IgD-negative memory B cell (primary cell): ENCODE data around the gene PRKAR1A. TPM values are rescaled to one million over a fixed set of nuclear protein-coding genes. Genes with fewer than 3 reads are reported as not detected.

ENCODE experiments used
- H3K27ac Mint-ChIP-seq, 3 donors: one replicate each; pipeline ENCODE4 v1.8.0; 2020 to 2022; ENCODE audit warnings: mild to moderate bottlenecking in 3 of 3, mixed read lengths in 3 of 3, moderate library complexity in 1 of 3
- H3K27me3 Mint-ChIP-seq: one replicate; pipeline ENCODE4 v1.8.0; 2021; ENCODE audit warnings: mixed read lengths
- H3K36me3 Mint-ChIP-seq: one replicate; pipeline ENCODE4 v1.8.0; 2020; ENCODE audit warnings: mild to moderate bottlenecking, mixed read lengths
- H3K4me1 Mint-ChIP-seq, 3 donors: one replicate each; pipeline ENCODE4 v1.8.0; 2020 to 2022; ENCODE audit warnings: mixed read lengths in 3 of 3, mild to moderate bottlenecking in 1 of 3
- H3K4me3 Mint-ChIP-seq, 4 donors: one replicate each; pipeline ENCODE4 v1.8.0; 2020 to 2022; ENCODE audit warnings: mild to moderate bottlenecking in 4 of 4, mixed read lengths in 4 of 4, moderate library complexity in 3 of 4
- H3K9me3 Mint-ChIP-seq, 3 donors: one replicate each; pipeline ENCODE4 v1.8.0; 2020 to 2021; ENCODE audit warnings: mixed read lengths in 3 of 3, mild to moderate bottlenecking in 1 of 3
- polyA plus RNA-seq: library from polyadenylated mRNA; unstranded; fragments of 300-500 nt; fragmentation: Illumina TruSeq; gene quantifications from one replicate; pipeline ENCODE4 v1.2.3, GENCODE V29; 2021

Gene PRKAR1A
- polyA plus RNA-seq, 1 donor from 2014 or later, result 175 TPM

DNA sequence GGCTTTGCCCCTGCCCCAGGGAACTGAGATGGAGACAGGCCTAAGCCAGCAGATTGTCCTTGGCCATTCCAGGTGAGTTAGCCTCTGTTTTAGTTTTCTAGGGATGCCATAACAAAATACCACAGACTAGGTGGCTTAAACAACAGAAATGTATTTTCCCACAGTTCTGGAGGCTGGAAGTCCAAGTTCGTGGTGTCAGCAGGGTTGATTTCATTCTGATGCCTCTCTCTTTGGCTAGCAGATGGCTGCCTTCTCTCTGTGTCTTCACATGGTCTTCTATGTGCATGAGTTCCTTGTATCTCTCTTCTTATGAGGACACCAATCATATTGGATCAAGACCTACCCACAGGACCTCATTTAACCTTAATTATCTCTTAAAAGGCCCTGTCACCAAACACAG lies 76.1 kb downstream of the PRKAR1A start:
- H3K4me1 Mint-ChIP-seq, result no peaks in the 10 kb centered on the region
- no peak overlapping the region for H3K4me3 Mint-ChIP-seq
- no peak overlapping the region for H3K27ac Mint-ChIP-seq
- H3K27me3 Mint-ChIP-seq, result peaks cover 13% of the 10 kb centered on the region
- H3K36me3 Mint-ChIP-seq, result peaks cover 3% of the 10 kb centered on the region
- peaks cover 0 to 9% (median 1%) of the 10 kb centered on the region in 3 donors for H3K9me3 Mint-ChIP-seq

DNA sequence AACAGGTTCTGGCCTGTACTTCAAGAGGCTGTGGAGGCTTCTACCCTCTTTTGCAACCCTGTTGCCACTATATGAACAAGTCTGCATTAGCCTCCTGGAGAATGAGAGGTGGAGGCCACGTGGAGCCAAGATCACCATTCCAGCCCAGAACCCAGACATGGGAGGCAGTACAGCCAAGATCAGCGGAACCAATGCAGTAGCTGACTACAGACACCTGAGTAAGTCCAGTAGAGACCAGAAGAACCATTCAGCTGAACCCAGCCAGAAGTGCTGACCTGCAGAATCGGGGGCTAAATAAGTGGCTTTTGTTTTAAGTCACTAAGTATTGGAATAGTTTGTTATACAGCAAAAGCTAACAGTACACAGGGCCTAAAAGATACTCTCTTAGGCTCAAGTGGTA lies 76.9 kb downstream of the PRKAR1A start:
- peaks cover 3% of the 10 kb centered on the region for H3K36me3 Mint-ChIP-seq
- H3K9me3 Mint-ChIP-seq, result peaks cover 0 to 9% (median 1%) of the 10 kb centered on the region in 3 donors
- H3K27ac Mint-ChIP-seq, result no peak overlapping the region
- H3K27me3 Mint-ChIP-seq, result peaks cover 16% of the 10 kb centered on the region
- H3K4me1 Mint-ChIP-seq, result no peaks in the 10 kb centered on the region
- H3K4me3 Mint-ChIP-seq, result no peak overlapping the region

DNA sequence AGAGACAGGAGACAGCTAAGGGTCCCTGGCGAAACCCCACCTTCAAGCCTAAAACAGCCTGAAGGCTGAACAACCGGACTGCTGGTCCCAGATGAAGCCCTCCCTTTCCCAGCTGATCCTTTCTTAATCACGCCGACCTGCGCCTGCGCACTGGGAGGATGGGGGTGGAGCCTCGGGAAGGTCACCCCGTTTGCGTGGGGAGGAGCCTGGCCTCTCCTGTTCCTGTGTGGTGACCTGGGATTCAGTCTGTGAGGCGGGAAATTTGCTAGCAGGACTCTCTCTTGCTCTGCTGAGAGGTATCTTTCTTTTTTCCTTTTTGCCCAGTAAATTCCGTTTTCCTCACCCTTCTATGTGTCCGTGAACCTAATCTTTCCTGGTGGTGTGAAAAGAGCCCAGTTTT lies 79.4 kb downstream of the PRKAR1A start:
- H3K27me3 Mint-ChIP-seq, result peaks cover 26% of the 10 kb centered on the region
- peaks cover 3% of the 10 kb centered on the region for H3K36me3 Mint-ChIP-seq
- H3K4me3 Mint-ChIP-seq, result peak overlapping the region in 1 of 4 donors; percentile 80

DNA sequence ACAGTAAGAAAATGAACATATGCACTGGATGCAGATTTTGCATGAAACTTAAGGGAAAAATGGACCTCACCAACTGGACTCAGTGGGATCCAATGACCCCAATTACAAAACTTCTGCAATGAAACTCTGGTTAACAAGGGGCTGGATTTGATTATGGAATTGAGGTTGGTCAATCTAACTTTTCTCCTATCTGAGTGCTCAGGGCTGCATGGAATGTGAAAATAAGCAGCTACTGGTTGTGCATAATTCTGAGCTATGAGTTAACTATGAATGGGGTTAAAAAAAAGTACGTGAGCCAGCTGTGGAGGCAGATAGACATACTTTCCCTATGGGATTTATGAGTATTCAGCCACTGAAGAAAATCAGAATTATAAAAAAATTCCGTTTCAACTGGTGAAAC lies 79.8 kb downstream of the PRKAR1A start:
- Mint-ChIP-seq H3K4me3 (no peak overlapping the region), H3K4me1 (no peaks in the 10 kb centered on the region), H3K9me3 (peaks cover 0 to 9% (median 0%) of the 10 kb centered on the region in 3 donors), H3K27ac (no peak overlapping the region), H3K36me3 (peaks cover 3% of the 10 kb centered on the region), H3K27me3 (peaks cover 26% of the 10 kb centered on the region)

More for the DNA sequence above, 79.4 kb downstream of the PRKAR1A start:
- H3K9me3 Mint-ChIP-seq, result peaks cover 0 to 9% (median 0%) of the 10 kb centered on the region in 3 donors
- no peak overlapping the region for H3K27ac Mint-ChIP-seq
- H3K4me1 Mint-ChIP-seq, result no peaks in the 10 kb centered on the region

DNA sequence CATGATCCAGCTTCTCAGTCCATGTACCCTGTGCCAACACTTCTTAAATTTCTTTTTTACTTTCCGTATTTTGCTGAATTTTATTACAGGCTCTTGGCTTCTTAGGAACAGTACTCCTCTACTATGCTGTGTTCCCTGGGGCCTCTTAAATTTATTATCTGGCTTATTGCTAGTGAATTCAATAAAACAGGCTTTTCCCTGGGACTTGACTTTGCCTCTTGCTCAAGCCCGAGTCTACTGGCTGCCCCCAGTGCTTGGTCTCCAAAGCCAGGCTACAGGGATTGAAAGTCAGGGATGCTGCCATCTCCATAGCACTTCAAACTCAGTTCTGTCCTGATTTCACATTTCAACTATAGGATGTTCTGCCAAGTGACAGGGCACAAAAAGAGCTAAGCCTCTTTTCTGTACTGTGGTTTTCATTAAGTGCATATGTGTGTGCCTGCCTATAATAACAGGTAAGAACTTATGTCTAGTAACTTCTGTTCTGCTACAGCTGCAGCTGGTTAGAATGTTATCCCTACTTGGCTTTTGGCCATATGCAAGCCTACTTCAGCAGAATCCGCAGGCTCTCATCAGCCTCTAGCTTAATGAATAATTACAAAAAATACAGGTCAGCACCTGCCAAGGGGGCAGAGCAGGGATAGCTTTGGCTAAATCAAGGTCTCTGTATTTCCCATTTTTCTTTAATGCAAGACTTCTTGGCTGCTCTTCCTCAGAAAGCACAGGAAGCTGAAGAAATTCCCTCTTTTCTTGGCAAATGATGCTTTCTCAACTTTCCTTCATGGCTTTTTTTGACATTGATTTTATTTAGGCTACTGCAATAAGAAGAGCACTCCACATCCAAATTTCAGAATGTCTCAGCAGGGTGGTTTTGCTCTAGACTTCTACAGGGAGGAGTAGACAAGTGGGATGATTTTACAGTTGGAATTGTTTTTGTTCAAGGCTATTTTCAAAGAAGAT lies 80.7 kb downstream of the PRKAR1A start:
- H3K4me3 Mint-ChIP-seq, result no peak overlapping the region
- peaks cover 0 to 7% (median 0%) of the 10 kb centered on the region in 3 donors for H3K9me3 Mint-ChIP-seq
- no peaks in the 10 kb centered on the region for H3K4me1 Mint-ChIP-seq
- H3K27ac Mint-ChIP-seq, result no peak overlapping the region
- peaks cover 3% of the 10 kb centered on the region for H3K36me3 Mint-ChIP-seq
- H3K27me3 Mint-ChIP-seq, result peaks cover 30% of the 10 kb centered on the region

DNA sequence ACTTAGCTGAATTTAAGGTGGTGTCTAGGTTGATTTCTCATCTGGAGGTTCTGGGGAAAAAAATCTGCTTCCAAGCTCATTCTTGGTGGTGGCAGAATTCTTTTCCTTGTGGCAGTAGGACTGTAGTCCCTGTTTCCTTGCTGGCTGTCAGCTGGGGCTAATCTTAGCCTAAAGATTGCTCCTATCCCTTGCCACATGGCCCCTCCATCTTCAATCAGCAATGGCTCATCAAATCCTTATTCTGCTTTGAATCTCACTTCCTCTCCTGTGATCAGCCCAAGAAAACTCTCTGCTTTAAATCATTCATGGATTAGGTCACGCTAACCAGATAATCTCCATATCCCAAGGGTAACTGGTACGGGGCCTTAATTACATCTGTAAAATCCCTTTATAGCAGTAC lies 82.3 kb downstream of the PRKAR1A start:
- H3K9me3 Mint-ChIP-seq, result no peaks in the 10 kb centered on the region
- peaks cover 44% of the 10 kb centered on the region for H3K27me3 Mint-ChIP-seq
- H3K4me3 Mint-ChIP-seq, result no peak overlapping the region
- no peaks in the 10 kb centered on the region for H3K36me3 Mint-ChIP-seq
- H3K4me1 Mint-ChIP-seq, result peaks cover 0 to under 1% (median 0%) of the 10 kb centered on the region in 3 donors
- no peak overlapping the region for H3K27ac Mint-ChIP-seq

DNA sequence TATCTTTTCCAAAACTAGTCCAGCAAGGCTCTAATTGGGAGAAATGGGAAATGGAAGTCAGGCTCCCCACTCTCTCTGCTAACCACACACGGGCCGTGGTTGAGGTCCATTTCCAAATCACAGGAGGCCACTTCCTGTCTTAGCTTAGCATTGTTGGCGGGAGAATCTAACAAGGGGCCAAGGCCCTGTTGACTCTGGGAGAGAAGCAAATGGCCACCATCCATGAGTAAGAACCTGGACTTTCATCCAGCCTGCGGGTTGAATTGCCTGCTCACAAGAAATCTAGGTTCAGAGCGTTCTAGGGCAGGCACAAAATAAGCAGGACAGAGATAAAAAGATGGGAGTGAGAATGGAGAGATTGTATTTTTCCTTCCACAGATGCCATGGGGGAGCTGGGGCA lies 83.3 kb downstream of the PRKAR1A start:
- Mint-ChIP-seq H3K9me3 (no peaks in the 10 kb centered on the region), H3K4me1 (peaks cover 0 to 4% (median 2%) of the 10 kb centered on the region in 3 donors), H3K27me3 (peaks cover 49% of the 10 kb centered on the region), H3K27ac (no peak overlapping the region), H3K36me3 (no peaks in the 10 kb centered on the region), H3K4me3 (no peak overlapping the region)

DNA sequence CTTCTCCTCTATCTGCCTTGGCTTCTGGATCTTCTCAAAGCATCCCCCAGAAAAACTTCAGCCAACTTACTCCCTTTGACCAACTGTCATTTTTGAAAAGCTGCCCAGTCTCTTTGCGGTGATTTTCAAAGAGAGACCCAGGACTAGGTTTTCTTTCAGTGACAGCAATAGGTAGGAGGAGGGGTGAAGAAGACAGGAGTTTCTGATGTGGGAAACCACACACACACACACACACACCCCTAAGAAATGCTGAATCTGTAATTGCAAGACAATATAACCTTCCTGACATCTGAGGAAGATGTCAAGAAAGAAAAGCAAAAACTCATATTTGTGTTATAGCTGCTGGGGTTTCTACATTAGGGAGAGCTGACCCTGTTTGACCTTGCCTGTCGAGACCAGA lies 83.8 kb downstream of the PRKAR1A start:
- Mint-ChIP-seq H3K4me3 (no peak overlapping the region), H3K27me3 (peaks cover 47% of the 10 kb centered on the region), H3K27ac (no peak overlapping the region), H3K4me1 (peaks cover 0 to 4% (median 2%) of the 10 kb centered on the region in 3 donors), H3K9me3 (no peaks in the 10 kb centered on the region), H3K36me3 (no peaks in the 10 kb centered on the region)

DNA sequence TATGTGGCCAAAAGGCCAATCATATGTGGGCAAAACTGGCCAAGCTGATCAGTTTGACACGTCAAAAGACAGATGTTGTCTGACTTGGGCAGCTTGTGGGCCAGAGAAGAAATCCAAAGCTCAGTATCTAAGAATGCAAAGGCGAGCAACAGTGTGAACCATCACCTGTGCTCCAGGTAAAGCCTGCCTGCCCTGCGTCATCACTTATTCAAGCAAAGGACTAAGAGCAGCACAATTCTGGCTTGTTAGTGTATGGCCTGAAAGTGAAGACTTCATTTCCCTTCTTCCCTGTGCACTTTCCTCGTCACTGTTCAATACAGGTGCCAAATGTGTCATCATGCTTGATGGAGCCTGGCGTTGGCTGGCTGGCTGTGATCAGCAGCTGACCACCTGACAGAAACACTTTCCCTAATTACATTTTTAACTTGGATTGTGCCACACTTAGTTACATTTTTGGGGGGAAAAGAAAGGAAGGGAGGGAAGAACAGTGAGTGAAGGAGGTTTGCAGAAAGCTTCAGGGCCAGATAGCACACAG lies 84.2 kb downstream of the PRKAR1A start:
- Mint-ChIP-seq H3K27me3 (peaks cover 47% of the 10 kb centered on the region), H3K27ac (no peak overlapping the region), H3K4me1 (peaks cover 0 to 4% (median 2%) of the 10 kb centered on the region in 3 donors), H3K4me3 (no peak overlapping the region), H3K36me3 (no peaks in the 10 kb centered on the region), H3K9me3 (no peaks in the 10 kb centered on the region)

DNA sequence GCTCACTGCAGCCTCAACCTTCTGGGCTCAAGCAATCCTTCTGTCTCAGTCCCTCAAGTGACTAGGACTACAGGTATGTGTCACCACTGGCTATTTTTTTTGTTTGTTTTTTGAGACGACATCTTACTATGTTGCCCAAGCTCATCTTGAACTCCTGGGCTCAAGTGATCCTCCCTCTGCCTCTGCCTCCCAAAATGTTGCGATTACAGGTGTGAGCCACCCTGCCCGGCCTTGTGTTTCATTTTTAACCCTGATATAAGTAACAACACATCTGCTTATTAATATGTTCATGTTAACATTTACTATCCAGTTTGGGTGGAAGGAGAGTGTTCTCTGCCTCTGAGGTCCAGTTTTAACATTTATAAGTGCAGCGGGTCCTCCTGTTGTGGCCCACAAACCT lies 85.8 kb downstream of the PRKAR1A start:
- H3K27me3 Mint-ChIP-seq, result peaks cover 57% of the 10 kb centered on the region
- H3K4me3 Mint-ChIP-seq, result no peak overlapping the region
- no peak overlapping the region for H3K27ac Mint-ChIP-seq
- peaks cover 0 to 5% (median 2%) of the 10 kb centered on the region in 3 donors for H3K4me1 Mint-ChIP-seq
- no peaks in the 10 kb centered on the region for H3K9me3 Mint-ChIP-seq
- no peaks in the 10 kb centered on the region for H3K36me3 Mint-ChIP-seq

DNA sequence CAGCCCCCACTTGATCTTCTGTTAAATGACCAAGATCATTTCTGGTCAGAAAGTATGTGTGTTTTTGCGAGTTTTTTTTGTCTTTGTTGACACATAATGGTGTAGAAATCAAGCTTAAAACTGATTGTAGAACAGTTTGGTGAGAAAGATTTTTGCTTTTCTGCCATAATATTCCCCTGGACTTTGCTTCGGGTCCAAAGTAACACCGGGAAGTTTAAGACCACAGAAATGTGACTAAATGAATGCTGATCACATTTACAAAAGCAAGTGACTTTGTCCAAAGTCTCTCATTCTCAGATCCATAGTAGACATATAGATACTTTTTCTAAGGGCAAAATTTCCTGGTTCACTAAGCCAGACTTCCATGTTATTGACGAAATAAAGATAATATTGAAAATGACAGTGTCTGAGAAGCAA lies 86.3 kb downstream of the PRKAR1A start:
- peaks cover 0 to 5% (median 2%) of the 10 kb centered on the region in 3 donors for H3K4me1 Mint-ChIP-seq
- no peaks in the 10 kb centered on the region for H3K9me3 Mint-ChIP-seq
- peaks cover 55% of the 10 kb centered on the region for H3K27me3 Mint-ChIP-seq
- no peaks in the 10 kb centered on the region for H3K36me3 Mint-ChIP-seq
- no peak overlapping the region for H3K27ac Mint-ChIP-seq
- H3K4me3 Mint-ChIP-seq, result no peak overlapping the region

DNA sequence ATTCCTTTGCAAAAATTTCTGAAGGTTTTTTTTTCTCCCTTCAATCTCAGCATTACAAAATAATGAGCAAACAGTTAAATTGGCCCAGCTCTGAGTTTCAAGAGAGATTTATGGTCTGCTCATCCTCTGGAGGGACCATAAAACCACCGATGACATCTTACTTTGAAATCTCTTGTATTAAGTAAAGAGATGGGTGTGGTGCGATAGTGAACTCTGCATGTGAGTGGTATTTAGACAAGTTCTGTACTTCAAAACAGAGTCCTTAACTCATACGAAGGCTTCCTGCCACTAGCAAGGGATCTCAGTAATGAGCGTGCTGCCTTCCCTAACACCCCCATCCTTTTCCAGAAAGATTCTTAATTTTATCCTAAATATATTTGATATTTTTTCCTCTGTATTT lies 86.9 kb downstream of the PRKAR1A start:
- H3K27me3 Mint-ChIP-seq, result peaks cover 56% of the 10 kb centered on the region
- no peaks in the 10 kb centered on the region for H3K36me3 Mint-ChIP-seq
- no peak overlapping the region for H3K4me3 Mint-ChIP-seq
- H3K27ac Mint-ChIP-seq, result no peak overlapping the region
- peaks cover 0 to 5% (median 2%) of the 10 kb centered on the region in 3 donors for H3K4me1 Mint-ChIP-seq
- no peaks in the 10 kb centered on the region for H3K9me3 Mint-ChIP-seq

DNA sequence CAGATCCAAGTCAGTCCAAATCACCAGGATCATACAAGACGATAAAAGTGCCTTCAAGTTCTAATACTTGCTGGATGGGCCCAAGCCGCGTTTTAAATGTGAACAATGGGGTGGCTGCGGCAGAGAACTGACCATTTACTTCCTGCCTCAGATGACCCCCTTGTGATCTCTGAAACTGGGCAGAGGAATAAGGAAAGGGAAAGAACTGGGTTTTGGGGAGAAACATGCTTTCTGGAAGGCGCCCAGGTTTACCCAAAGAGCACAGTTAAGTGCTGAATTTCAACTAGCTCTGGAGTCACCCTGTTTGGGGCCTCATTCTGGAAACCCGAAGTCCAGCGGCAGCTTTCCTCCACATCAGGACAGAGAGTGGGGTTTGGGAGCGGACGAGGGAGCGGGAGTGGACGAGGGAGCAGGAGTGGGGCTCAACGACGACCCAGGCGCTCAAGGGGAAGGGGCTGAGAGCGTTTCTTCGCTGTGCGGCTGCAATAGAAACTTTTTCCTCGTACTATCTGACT lies 87.4 kb downstream of the PRKAR1A start:
- Mint-ChIP-seq H3K4me3 (peak overlapping the region in 3 of 4 donors; percentile 63 to 85 (median 73)), H3K27ac (no peak overlapping the region), H3K27me3 (peaks cover 52% of the 10 kb centered on the region)

DNA sequence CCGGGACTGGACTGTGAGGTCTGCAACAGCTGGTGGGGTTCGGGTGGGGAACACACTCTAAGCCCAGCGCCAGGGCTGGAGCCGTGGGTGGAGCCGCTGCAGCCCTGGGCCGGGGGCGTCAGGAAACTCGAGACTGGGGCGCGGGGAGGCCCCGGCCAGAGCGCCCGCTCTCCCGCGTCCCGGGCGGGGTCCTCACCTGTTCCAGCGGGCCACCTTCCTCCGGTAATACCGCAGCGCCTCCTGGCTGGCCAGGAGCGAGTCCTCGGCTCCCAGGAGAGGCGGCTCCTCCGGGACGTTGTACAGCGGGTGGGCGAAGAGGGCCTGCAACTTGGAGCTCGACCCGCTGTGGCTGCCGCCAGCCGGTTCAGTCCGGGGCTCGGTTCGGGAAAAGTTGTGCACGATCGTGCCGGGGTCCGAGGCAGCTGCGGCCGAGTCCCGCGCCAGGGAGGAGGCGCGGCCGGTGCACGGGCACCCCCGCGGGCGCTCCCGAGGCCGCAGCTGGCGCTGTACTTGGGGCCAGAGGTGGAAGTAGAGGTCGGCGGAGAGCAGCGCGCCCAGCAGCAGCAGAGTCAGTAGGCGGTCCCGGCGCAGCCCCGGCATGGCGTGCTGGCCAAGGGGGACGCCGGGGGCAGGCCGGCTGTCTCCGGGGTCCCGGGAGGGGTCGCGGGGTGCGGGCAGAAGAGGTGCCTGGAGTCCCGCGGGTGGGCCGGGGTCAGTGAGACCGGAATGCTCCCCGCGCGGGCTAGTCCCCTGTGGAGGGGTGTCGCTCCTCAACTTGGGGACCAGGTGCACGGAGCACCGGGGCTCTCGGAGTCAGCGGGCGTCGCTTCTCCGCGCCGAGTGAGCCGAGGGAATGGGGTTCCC lies 88.1 kb downstream of the PRKAR1A start:
- no peak overlapping the region for H3K27ac Mint-ChIP-seq
- peaks cover 47% of the 10 kb centered on the region for H3K27me3 Mint-ChIP-seq
- H3K9me3 Mint-ChIP-seq, result no peaks in the 10 kb centered on the region
- H3K36me3 Mint-ChIP-seq, result no peaks in the 10 kb centered on the region
- H3K4me1 Mint-ChIP-seq, result peaks cover 0 to 5% (median 2%) of the 10 kb centered on the region in 3 donors
- H3K4me3 Mint-ChIP-seq, result peak overlapping the region in 2 of 4 donors; percentile 4 to 73

More for the DNA sequence above, 87.4 kb downstream of the PRKAR1A start:
- Mint-ChIP-seq H3K36me3 (no peaks in the 10 kb centered on the region), H3K4me1 (peaks cover 0 to 5% (median 2%) of the 10 kb centered on the region in 3 donors), H3K9me3 (no peaks in the 10 kb centered on the region)
